GM23248 (cell line): ENCODE measurements around the gene OR2F1.

Source experiments
- EZH2 ChIP-seq: fragments of 200-600 bp; sonication (generic); IDR thresholded peaks from 2 replicates; pipeline ENCODE4 v1.6.1; 2018; ENCODE audit warnings: antibody characterized with exemption, mild to moderate bottlenecking; ENCODE audit not compliant: insufficient read depth, poor library complexity, severe bottlenecking
- EZH2phosphoT487 ChIP-seq: fragments of 200-600 bp; sonication (generic); IDR thresholded peaks from 2 replicates; pipeline ENCODE4 v1.6.1; 2018; ENCODE audit warnings: antibody characterized with exemption, moderate library complexity, mild to moderate bottlenecking, low read depth; ENCODE audit not compliant: insufficient read depth

DNA sequence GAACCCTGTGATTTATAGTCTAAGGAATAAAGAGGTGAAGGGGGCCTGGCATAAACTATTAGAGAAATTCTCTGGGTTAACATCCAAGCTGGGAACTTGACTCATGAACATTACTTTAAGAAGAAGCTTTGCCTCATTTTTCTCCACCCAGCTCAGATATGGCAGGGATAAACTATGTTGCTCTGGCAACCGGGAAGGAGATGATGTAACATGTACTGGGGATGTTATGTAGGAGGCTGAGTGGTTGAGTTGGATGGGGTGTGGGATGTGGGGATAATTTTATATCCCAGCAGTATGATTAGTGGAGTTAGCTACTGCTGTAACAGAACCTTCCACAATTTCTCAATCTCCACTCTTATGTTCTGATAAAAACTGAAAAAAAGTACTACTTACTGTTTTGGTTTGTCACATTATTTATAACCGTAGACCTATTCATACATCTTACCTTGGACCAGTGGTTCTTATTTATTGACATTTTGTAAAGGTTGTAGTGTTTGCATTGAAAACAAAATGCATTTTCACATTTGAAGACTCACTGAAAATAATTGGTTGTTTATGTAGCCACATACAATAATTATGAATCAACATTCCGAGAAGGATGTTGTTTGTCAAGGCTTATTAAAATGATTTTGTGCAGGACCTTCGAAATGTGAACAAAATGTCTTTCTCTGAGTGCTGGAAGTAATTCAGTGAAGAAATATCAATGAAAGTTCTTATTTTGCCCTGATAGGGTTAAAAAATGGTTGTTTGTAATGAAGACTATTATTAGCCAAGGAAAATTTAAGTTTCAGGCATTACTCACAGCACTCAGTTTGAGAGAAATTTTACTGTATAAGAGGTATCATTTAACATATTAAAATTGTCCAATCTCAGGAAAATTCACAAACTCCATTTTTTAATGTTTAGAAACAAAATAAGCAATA, 18.3 kb upstream of the OR2F1 start:
- TF ChIP-seq EZH2phosphoT487 (no peak), EZH2 (no peak)
